Nephron progenitor cell (in vitro differentiated cells): ENCODE results near the gene ZFYVE26.
A peak's percentile ranks its signal among the peaks of the same experiment; 100 is the strongest.

Experiments used
- DNase-seq: peaks from one replicate; pipeline ENCODE4 v3.0.0; 2021
- H3K27ac Mint-ChIP-seq: 2 replicates; pipeline ENCODE4 v1.8.0; 2021; ENCODE audit warnings: mild to moderate bottlenecking, moderate library complexity, mixed read lengths
- H3K27me3 Mint-ChIP-seq: 2 replicates; pipeline ENCODE4 v1.8.0; 2021; ENCODE audit warnings: mild to moderate bottlenecking, low read depth, mixed read lengths; ENCODE audit not compliant: poor library complexity
- H3K36me3 Mint-ChIP-seq: 2 replicates; pipeline ENCODE4 v1.8.0; 2021; ENCODE audit warnings: low read depth, mixed read lengths
- H3K4me1 Mint-ChIP-seq: 2 replicates; pipeline ENCODE4 v1.8.0; 2021; ENCODE audit warnings: mixed read lengths
- H3K4me3 Mint-ChIP-seq: 2 replicates; pipeline ENCODE4 v1.8.0; 2021; ENCODE audit warnings: mild to moderate bottlenecking, moderate library complexity, mixed read lengths
- H3K9me3 Mint-ChIP-seq: 2 replicates; pipeline ENCODE4 v1.8.0; 2021; ENCODE audit warnings: mild to moderate bottlenecking, moderate library complexity, mixed read lengths
- TF ChIP-seq, protein P1 (sequence below): fragments of 200-600 bp; sonication (generic); IDR thresholded peaks from 2 replicates; pipeline ENCODE4 v1.5.0; 2021; ENCODE audit warnings: antibody characterized with exemption

Gene ZFYVE26

DNA sequence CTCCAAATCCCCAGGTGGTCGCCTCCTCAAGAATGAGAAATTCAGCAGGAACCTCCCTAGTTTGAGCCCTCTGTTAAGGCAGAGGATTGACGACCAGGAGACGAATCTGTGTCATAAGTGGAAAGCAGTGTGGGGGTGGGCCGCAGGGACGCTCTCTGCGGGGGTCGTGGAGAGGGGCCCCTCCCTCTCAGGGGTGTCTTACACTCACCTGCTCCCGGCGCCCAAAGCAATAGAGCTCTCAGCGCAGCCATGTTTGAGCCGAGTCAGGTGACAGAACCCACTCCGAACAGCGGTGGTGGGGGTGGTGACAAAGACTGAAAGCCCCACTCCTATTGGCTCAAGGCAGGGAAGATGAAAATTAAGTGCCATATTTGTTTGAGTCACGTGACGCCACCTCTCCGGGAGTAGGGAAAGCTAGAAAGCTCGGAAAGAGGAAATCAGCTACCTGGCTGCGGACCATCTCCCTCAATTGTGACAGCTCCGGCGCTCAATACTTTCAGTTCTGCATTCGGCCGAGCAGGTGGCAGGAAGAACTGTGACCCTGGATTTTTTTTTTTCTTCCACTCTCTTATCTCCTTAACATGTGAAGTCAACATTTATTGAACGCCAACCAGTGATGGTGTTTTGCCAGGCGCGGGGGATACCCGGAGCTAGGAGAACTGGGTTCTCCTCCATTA lies at the start of gene ZFYVE26:
Gene ZFYVE26, minus strand, starts transcription at position 265 of the 677 bp plus-strand sequence. CDS start 627 bp downstream, outside the sequence.
- peaks cover 50% of the 10 kb centered on the region for H3K4me1 Mint-ChIP-seq
- no peaks in the 10 kb centered on the region for H3K9me3 Mint-ChIP-seq
- H3K27ac Mint-ChIP-seq = peak within 1 kb of the TSS; percentile 93
- DNase-seq = peak; percentile 83
- TF ChIP-seq, protein P1, sequence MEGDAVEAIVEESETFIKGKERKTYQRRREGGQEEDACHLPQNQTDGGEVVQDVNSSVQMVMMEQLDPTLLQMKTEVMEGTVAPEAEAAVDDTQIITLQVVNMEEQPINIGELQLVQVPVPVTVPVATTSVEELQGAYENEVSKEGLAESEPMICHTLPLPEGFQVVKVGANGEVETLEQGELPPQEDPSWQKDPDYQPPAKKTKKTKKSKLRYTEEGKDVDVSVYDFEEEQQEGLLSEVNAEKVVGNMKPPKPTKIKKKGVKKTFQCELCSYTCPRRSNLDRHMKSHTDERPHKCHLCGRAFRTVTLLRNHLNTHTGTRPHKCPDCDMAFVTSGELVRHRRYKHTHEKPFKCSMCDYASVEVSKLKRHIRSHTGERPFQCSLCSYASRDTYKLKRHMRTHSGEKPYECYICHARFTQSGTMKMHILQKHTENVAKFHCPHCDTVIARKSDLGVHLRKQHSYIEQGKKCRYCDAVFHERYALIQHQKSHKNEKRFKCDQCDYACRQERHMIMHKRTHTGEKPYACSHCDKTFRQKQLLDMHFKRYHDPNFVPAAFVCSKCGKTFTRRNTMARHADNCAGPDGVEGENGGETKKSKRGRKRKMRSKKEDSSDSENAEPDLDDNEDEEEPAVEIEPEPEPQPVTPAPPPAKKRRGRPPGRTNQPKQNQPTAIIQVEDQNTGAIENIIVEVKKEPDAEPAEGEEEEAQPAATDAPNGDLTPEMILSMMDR = no peak
- H3K27me3 Mint-ChIP-seq = peaks cover 4% of the 10 kb centered on the region
- peaks cover 16% of the 10 kb centered on the region for H3K36me3 Mint-ChIP-seq
- H3K4me3 Mint-ChIP-seq = peak within 1 kb of the TSS; percentile 93

DNA sequence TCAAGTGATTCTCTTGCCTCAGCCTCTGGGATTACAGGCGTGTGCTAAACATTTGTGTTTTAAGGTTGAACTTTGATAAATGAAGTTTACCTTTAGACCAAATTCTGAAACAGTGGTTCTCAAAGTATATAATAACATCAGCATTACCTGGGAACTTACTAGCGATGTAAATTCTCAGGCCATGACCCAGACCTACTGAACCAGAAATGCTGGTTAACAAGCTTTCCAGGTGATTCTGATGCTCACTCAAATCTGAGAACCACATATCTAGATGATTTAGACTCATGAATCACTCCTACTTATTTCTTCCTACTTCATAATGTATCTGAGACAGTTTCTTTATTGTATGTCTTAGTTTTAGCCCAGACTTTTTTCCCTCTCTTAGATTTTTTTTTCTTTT lies 46.8 kb upstream of the ZFYVE26 start:
- Mint-ChIP-seq H3K4me3 (no peak overlapping the region), H3K4me1 (peaks cover 5% of the 10 kb centered on the region), H3K27ac (no peak overlapping the region), H3K9me3 (peaks cover 17% of the 10 kb centered on the region), H3K27me3 (no peaks in the 10 kb centered on the region), H3K36me3 (peaks cover 27% of the 10 kb centered on the region)
- TF ChIP-seq, protein P1 = no peak
- DNase-seq = no peak

DNA sequence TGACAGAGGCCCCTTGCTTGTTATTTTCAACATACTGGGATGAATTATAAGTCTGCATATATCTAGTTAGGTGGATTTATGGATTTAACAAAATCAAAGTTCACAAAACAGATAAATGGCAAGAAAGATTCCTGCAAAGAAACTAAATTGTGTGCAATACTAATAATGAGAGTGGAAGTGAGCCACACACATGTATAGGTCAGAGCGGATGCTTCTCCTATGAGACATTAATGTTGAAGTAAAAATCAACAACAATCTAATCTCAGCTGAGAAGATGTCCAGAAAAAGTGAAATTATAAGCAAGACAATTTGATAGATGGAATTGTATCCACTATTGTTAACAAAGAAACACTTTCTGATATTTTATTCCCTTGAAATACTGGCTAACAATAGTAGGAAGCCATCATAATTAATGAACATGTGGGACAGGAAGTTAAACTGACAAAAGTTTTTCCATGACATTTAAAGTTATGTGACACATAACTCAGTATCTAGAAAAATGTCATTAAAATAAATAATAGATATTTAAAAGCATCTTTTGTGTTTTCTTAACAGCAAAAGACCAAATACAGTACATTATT lies 42.9 kb upstream of the ZFYVE26 start:
- Mint-ChIP-seq H3K9me3 (no peaks in the 10 kb centered on the region), H3K36me3 (no peaks in the 10 kb centered on the region), H3K4me1 (peaks cover 5% of the 10 kb centered on the region), H3K27ac (no peak overlapping the region), H3K4me3 (no peak overlapping the region), H3K27me3 (no peaks in the 10 kb centered on the region)
- TF ChIP-seq, protein P1 = no peak
- no peak for DNase-seq

DNA sequence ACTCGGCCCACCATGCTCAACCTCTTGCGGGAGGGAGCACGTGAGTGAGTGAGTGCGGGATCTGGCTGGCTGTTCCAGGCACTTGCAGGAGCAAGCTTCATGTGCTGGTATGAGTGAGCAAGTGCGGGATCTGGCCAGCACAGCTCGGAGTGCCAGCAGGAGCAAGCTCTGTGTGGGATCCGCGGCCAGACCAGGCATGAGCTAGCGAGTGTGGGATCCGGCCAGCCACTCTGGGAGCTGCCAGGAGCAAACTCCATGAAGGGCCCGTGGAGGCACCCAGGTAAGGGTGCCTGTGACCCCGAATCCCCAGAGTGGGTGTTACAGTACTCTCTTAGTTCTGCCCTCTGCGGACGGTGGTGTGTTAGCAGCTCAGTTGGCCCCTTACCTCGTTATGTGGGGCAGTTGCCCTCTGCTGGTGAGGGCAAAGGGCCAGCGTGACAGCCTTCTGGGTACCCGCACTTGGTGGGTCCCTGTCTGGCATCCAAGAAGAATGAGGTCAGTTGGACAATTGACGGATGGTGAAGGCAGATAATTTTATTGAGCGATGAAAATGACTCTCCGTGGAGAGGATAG lies 41.5 kb upstream of the ZFYVE26 start:
- Mint-ChIP-seq H3K4me3 (no peak overlapping the region), H3K9me3 (no peaks in the 10 kb centered on the region), H3K27me3 (no peaks in the 10 kb centered on the region), H3K4me1 (no peaks in the 10 kb centered on the region), H3K36me3 (no peaks in the 10 kb centered on the region), H3K27ac (peak overlapping the region; percentile 50)
- TF ChIP-seq, protein P1 = no peak
- no peak for DNase-seq

DNA sequence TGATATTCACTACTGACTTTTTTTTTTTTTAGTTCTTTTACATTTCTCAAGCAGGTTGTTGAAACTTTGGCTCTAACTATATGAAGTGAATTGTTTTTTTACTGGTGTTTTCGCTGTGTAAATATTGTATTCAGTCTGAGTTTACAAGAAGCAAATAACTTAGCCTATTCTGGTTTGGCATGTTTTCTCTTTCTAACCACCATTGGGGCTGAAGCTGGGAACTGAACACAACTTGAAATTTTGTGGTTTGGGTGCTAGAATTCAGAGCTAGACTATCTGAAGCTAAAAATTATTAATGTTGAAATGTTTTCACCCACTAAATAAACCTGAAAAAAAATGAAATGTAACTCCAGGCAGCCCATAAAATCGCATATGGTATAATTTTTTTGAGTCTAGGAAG lies 40.4 kb upstream of the ZFYVE26 start:
- TF ChIP-seq, protein P1 = no peak
- Mint-ChIP-seq H3K36me3 (no peaks in the 10 kb centered on the region), H3K9me3 (no peaks in the 10 kb centered on the region), H3K27me3 (no peaks in the 10 kb centered on the region), H3K27ac (no peak overlapping the region), H3K4me1 (no peaks in the 10 kb centered on the region), H3K4me3 (no peak overlapping the region)
- no peak for DNase-seq

DNA sequence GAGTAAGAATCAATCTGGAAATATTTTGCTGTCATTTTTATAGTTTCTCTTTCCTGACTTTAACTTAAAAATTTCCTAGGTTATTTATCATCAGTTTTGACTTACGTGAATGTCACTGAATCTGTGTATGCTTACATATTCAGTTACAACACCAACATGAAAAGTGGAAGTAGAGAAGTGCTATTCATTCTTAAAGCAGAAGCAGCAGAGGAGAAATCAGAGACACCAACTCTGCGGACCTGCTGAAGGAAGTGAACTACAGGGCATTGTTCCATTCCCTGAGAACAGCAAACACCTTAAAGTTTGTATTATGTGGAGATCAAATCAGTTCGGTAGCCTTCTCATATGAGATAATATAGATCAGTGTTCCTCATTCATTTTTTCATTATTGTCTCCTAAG lies 37.3 kb upstream of the ZFYVE26 start:
- Mint-ChIP-seq H3K4me3 (no peak overlapping the region), H3K4me1 (no peaks in the 10 kb centered on the region)

More for the DNA sequence above, 37.3 kb upstream of the ZFYVE26 start:
- no peak for DNase-seq
- TF ChIP-seq, protein P1 = no peak
- no peaks in the 10 kb centered on the region for H3K27me3 Mint-ChIP-seq
- peaks cover 15% of the 10 kb centered on the region for H3K9me3 Mint-ChIP-seq
- H3K36me3 Mint-ChIP-seq = peaks cover 16% of the 10 kb centered on the region
- H3K27ac Mint-ChIP-seq = no peak overlapping the region
